Measurements from ENCODE around the gene ESRRB. TPM values are rescaled to one million over a fixed set of nuclear protein-coding genes. Genes with fewer than 3 reads are reported as not detected.

Gene ESRRB
- total RNA-seq, 1 donor, result not detected

DNA sequence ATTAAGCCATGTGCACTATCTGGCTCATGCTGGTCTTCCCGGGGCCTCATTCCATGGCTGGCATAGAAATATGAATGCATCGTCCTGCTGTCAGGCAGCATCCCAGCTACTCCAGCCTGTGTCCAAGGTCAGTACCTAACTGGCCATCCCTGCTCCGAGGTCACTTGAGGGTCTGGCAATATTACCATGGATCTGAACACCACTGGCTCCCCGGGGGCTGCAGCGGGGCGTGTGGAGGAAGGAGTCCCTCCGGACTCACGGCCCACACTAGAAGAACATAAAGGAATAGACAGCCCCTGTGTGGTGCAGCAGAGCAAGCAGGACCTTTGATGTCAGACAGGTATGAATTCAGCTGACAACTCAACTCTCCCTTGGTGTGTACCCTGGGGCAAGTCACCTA lies 19.2 kb downstream of the ESRRB start:
- DNase-seq (ENCODE audit: low read depth), result no peak
- TF ChIP-seq, protein P1, sequence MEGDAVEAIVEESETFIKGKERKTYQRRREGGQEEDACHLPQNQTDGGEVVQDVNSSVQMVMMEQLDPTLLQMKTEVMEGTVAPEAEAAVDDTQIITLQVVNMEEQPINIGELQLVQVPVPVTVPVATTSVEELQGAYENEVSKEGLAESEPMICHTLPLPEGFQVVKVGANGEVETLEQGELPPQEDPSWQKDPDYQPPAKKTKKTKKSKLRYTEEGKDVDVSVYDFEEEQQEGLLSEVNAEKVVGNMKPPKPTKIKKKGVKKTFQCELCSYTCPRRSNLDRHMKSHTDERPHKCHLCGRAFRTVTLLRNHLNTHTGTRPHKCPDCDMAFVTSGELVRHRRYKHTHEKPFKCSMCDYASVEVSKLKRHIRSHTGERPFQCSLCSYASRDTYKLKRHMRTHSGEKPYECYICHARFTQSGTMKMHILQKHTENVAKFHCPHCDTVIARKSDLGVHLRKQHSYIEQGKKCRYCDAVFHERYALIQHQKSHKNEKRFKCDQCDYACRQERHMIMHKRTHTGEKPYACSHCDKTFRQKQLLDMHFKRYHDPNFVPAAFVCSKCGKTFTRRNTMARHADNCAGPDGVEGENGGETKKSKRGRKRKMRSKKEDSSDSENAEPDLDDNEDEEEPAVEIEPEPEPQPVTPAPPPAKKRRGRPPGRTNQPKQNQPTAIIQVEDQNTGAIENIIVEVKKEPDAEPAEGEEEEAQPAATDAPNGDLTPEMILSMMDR (IDR thresholded peaks at IDR 0.05; ENCODE audit: insufficient read depth, low read length), result no peak
- H3K4me3 ChIP-seq (ENCODE audit: low read depth, low read length), result no peak overlapping the region

DNA sequence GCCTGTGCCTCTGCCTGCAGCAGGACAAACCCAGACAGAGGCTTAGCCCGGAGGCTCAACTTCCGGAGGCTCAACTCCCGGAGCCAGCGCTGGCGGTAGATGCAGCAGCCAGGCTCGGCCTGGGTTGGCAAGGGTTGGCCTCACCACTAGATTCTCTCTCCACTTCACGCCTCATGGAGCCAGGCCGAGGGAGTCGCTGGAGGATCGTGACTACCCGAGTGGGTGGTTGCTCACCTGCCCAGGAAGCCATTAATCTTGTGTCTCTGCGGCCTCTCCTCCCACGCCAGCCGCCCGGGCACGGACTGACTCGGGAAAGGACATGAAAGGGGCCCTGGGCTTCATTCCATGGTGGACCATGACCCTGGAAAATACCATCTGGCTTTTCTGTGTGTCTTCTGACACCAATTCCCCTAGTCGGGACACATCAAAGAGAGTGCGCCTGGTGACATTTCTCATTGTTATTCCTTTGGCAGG lies 20.8 kb downstream of the ESRRB start:
- no peak for DNase-seq (ENCODE audit: low read depth)
- no peak overlapping the region for H3K4me3 ChIP-seq (ENCODE audit: low read depth, low read length)
- TF ChIP-seq, protein P1 (IDR thresholded peaks at IDR 0.05; ENCODE audit: insufficient read depth, low read length), result no peak

DNA sequence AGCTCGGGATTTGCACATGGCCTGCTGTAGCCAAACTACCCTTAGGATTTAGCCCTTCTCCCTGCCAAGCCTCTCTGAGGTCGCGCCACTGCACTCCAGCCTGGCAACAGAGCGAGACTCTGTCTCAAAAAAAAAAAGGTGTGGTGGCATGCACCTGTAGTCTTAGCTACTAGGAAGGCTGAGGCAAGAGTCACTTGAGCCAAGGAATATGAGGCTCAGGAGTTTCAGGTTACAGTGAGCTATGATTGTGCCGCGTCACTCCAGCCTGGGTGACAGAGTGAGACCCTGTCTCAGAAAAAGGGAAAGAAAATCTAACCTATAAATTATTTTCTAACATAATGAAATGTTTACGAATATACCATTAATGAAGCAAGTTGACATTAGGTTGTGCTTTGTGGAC lies 29.7 kb downstream of the ESRRB start:
- TF ChIP-seq, protein P1 (IDR thresholded peaks at IDR 0.05; ENCODE audit: insufficient read depth, low read length), result no peak
- H3K4me3 ChIP-seq (ENCODE audit: low read depth, low read length), result no peak overlapping the region
- DNase-seq (ENCODE audit: low read depth), result no peak

DNA sequence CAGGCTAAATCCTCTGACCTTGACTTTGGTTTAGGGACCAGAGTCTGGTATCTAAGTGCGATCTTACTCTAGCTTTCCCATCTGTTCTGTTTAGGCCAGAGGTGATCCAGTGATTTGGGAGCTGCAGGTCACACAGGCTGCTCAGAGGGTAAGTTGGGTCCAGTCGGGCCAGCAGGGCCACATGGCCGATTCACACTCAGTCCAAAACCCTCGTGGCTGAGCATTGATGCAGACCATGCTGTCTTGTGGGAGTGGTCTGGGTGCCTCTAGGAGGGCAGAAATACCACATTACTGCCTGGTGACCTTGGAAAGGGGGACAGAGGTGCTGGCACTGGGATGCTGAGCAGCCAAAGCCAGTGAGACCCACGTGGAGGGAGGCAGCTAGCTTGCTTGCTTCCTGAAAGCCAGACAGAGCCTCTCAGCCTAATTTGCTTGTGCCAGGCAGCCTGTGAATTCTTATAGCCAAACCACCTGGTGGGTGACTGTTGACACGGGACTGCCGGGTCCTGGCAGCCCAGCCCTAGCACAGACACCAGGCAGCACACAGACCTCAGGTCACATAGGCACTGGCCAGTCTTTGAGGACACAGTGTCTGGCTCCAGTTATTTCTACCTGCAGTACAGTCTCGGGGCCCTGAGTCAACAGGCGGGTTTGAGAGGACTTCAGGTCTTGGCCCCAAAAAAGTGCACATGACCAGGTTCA lies 31.7 kb downstream of the ESRRB start:
- DNase-seq (ENCODE audit: low read depth), result no peak
- no peak overlapping the region for H3K4me3 ChIP-seq (ENCODE audit: low read depth, low read length)
- TF ChIP-seq, protein P1 (IDR thresholded peaks at IDR 0.05; ENCODE audit: insufficient read depth, low read length), result no peak

DNA sequence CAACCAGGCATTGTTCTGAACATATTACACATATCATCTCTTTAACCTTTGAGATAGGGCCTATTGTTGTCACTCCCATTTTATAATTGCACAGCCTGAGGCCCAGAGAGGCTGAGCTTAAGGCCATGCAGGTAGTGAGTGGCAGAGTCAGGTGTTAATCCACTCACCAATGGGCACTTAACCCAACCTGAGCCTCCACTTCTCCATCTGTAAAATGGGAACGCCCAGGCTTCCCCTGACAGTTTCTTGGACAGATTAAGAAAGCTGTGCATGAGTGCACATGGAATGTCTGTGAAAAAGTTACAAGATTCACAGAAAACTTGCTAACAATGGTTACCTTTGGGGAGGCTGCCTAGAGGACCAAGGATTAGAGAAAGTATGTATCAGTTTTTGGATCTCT lies 32.9 kb downstream of the ESRRB start:
- DNase-seq (ENCODE audit: low read depth), result no peak
- TF ChIP-seq, protein P1 (IDR thresholded peaks at IDR 0.05; ENCODE audit: insufficient read depth, low read length), result no peak
- no peak overlapping the region for H3K4me3 ChIP-seq (ENCODE audit: low read depth, low read length)

DNA sequence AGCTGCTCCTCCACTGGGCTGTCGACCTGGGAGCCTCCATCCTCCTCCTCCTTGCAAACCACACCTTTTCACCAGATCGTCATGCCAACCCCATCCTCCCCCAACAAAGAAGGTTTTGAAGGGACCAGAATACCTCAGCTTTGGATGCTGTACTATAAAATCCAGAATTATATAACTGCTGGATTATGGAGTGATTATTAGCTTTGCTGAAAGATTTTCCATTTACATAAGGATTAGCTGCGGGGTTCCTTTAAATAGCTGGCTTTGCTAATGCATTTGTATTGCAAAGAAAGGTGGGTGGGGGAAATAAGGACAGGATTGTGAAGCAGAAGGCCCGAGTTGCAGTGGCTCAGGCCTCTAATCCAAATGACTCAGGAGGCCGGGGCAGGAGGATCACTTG lies 36.6 kb downstream of the ESRRB start:
- no peak for DNase-seq (ENCODE audit: low read depth)
- H3K4me3 ChIP-seq (ENCODE audit: low read depth, low read length), result no peak overlapping the region
- TF ChIP-seq, protein P1 (IDR thresholded peaks at IDR 0.05; ENCODE audit: insufficient read depth, low read length), result no peak

Data from fibroblast of the aortic adventitia (primary cell).